SK-N-MC (cell line): Measurements from ENCODE around the gene FAM13A.

Experiments used
- EZH2 ChIP-seq: fragments of 200-600 bp; sonication (generic); IDR thresholded peaks from one replicate; pipeline ENCODE4 v1.6.1; 2017; ENCODE audit warnings: antibody characterized with exemption
- FOXP2 ChIP-seq: optimal IDR thresholded peaks from 2 replicates; pipeline ENCODE3; 2011; ENCODE audit warnings: mild to moderate bottlenecking, moderate library complexity; ENCODE audit not compliant: insufficient read depth; ENCODE audit errors: extremely low read length, control extremely low read depth
- POLR2AphosphoS5 ChIP-seq: IDR thresholded peaks from 2 replicates; pipeline ENCODE4 v1.6.1; 2012; ENCODE audit warnings: mild to moderate bottlenecking, low read depth, low read length, borderline replicate concordance

DNA sequence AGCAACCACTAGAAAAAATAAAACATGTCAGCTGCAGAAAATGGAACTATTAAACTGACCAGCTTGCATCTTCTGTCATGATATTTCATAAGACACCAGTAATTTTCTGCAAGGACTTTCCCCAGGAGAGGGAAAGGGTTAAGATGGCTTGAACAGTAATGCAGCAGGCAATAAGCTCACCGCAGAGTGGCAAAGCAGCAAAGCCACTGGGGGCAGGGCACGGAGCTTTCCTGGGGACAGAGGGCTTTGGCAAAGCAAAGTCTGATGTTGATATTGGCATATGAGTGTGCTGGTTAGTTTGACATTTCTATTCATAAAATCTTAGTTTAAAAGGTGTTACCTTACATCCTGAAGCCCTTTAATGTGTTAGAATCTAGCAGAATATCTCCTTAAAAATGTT is 304.2 kb downstream of the FAM13A start:
- TF ChIP-seq EZH2 (no peak), POLR2AphosphoS5 (no peak), FOXP2 (no peak)
